Measurements from ENCODE around the gene ALDH3B1. TPM values are rescaled to one million over a fixed set of nuclear protein-coding genes. Genes with fewer than 3 reads are reported as not detected.

The ALDH3B1 gene
- total RNA-seq, 3 donors from 2014 or later: 9.8 to 26.4 (median 20.6) TPM

- Histone ChIP-seq H3K4me1 (no peaks in the 10 kb centered on the region), H3K27me3 (no peaks in the 10 kb centered on the region), H3K4me3 (no peak overlapping the region), H3K36me3 (no peaks in the 10 kb centered on the region), H3K9me3 (peaks cover 10 to 11% of the 10 kb centered on the region in 2 donors), H3K27ac (peak overlapping the region; percentile 25 to 57)
- TF ChIP-seq POLR2A (IDR thresholded peaks at IDR 0.05): no peak
- peak in 2 of 3 donors; percentile 26 to 31 for TF ChIP-seq CTCF (IDR thresholded peaks at IDR 0.05)
- intact Hi-C loops (cut with DNase I; ENCODE audit: low total_unique reads): no loop called here
- DNase-seq (ENCODE audit: low spot score in 2 of 2): peak in 1 of 2 donors; percentile 63
Measured at GRCh38 chr11:68020575-68020974, 10.4 kb downstream of the ALDH3B1 start.

GRCh38 chr11:68021167-68021787 lies 11.2 kb downstream of the ALDH3B1 start:
- TF ChIP-seq POLR2A (IDR thresholded peaks at IDR 0.05) (no peak), POLR2AphosphoS5 (IDR thresholded peaks at IDR 0.05) (no peak), CTCF (IDR thresholded peaks at IDR 0.05) (peak in 2 of 3 donors; percentile 28 to 50)
- Histone ChIP-seq H3K4me1 (no peaks in the 10 kb centered on the region), H3K9me3 (peaks cover 10 to 11% of the 10 kb centered on the region in 2 donors), H3K36me3 (no peaks in the 10 kb centered on the region), H3K4me3 (no peak overlapping the region), H3K27ac (no peak overlapping the region), H3K27me3 (no peaks in the 10 kb centered on the region)
- intact Hi-C loops (cut with DNase I; ENCODE audit: low total_unique reads): no loop called here
- DNase-seq (ENCODE audit: low spot score in 2 of 2): no peak

GRCh38 chr11:68022531-68022930 lies 12.4 kb downstream of the ALDH3B1 start:
- H3K36me3 ChIP-seq: no peaks in the 10 kb centered on the region
- intact Hi-C loops (cut with DNase I; ENCODE audit: low total_unique reads): no loop called here

GRCh38 chr11:68024508-68024907 lies 14.4 kb downstream of the ALDH3B1 start:
- Histone ChIP-seq H3K27me3 (no peaks in the 10 kb centered on the region), H3K9me3 (peaks cover 10 to 11% of the 10 kb centered on the region in 2 donors), H3K4me3 (no peak overlapping the region), H3K4me1 (peaks cover 0 to 2% of the 10 kb centered on the region in 2 donors), H3K27ac (no peak overlapping the region), H3K36me3 (no peaks in the 10 kb centered on the region)
- intact Hi-C loops (cut with DNase I; ENCODE audit: low total_unique reads): no loop called here
- TF ChIP-seq POLR2A (IDR thresholded peaks at IDR 0.05): no peak
- TF ChIP-seq CTCF (IDR thresholded peaks at IDR 0.05): no peak
- TF ChIP-seq POLR2AphosphoS5 (IDR thresholded peaks at IDR 0.05): no peak
- no peak for DNase-seq (ENCODE audit: low spot score in 2 of 2)

More at GRCh38 chr11:68022531-68022930, 12.4 kb downstream of the ALDH3B1 start:
- H3K27me3 ChIP-seq: no peaks in the 10 kb centered on the region
- H3K4me1 ChIP-seq: no peaks in the 10 kb centered on the region
- H3K9me3 ChIP-seq: peaks cover 10 to 11% of the 10 kb centered on the region in 2 donors
- no peak for DNase-seq (ENCODE audit: low spot score in 2 of 2)
- TF ChIP-seq CTCF (IDR thresholded peaks at IDR 0.05) (no peak), POLR2AphosphoS5 (IDR thresholded peaks at IDR 0.05) (no peak), POLR2A (IDR thresholded peaks at IDR 0.05) (no peak)
- no peak overlapping the region for H3K27ac ChIP-seq
- no peak overlapping the region for H3K4me3 ChIP-seq

- DNase-seq (ENCODE audit: low spot score in 2 of 2): no peak
- TF ChIP-seq POLR2A (IDR thresholded peaks at IDR 0.05): no peak
- no peak for TF ChIP-seq CTCF (IDR thresholded peaks at IDR 0.05)
- no peak for TF ChIP-seq POLR2AphosphoS5 (IDR thresholded peaks at IDR 0.05)
- H3K36me3 ChIP-seq: no peaks in the 10 kb centered on the region
- no peak overlapping the region for H3K27ac ChIP-seq
- intact Hi-C loops (cut with DNase I; ENCODE audit: low total_unique reads): no loop called here
- H3K9me3 ChIP-seq: peaks cover 10 to 11% of the 10 kb centered on the region in 2 donors
- H3K27me3 ChIP-seq: no peaks in the 10 kb centered on the region
- no peak overlapping the region for H3K4me3 ChIP-seq
- H3K4me1 ChIP-seq: peaks cover 0 to 4% of the 10 kb centered on the region in 2 donors
Measured at GRCh38 chr11:68025047-68025446, 14.9 kb downstream of the ALDH3B1 start.
